ENCODE results near the gene KRTAP2-4.
"Not testable (repeated sequence)": the region's sequence is repeated elsewhere in the genome, so short reads cannot be mapped to it uniquely, and the experiment has no call there.

The KRTAP2-4 gene, protein sequence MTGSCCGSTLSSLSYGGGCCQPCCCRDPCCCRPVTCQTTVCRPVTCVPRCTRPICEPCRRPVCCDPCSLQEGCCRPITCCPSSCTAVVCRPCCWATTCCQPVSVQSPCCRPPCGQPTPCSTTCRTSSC

DNA sequence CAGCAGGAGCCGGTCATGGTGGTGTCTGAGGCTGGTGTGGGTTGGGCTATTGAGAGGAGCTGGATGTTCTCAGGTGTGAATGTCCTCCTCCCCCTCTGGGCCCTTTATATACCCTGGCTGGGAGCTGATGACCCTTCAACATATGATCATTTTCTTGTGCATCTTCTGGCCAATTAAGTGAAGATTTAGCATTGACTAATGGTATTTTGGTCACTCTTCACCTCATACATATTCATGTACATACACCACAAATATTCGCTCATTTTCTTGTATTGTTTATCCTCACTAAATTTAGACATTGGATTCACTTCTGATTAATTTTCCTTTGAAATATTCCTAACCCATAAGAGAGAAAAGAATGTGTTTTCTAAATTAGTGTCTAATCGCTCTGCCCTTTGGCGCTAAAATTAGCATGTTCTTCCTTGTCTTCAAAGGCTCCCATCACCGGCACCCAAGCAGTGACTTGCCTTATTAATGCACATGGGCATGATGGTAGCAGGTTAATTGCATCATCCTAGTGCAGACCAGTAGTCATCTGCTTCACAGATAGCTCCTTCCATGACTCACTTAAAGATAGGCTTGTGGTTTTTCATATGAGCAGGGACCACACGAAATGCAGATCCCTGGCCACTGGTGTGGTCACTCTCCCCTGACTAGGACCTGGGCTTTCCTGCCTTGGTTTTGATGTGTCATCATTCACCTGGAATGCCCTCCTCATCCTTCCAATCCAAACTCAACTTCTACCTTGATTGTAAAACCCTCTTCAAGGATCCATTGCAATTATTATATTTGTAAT lies at the start of gene KRTAP2-4:
Gene KRTAP2-4, minus strand, starts transcription at position 51 of the 796 bp plus-strand sequence. Its CDS starts 34 bp downstream, at position 17.
- no peak for DNase-seq

DNA sequence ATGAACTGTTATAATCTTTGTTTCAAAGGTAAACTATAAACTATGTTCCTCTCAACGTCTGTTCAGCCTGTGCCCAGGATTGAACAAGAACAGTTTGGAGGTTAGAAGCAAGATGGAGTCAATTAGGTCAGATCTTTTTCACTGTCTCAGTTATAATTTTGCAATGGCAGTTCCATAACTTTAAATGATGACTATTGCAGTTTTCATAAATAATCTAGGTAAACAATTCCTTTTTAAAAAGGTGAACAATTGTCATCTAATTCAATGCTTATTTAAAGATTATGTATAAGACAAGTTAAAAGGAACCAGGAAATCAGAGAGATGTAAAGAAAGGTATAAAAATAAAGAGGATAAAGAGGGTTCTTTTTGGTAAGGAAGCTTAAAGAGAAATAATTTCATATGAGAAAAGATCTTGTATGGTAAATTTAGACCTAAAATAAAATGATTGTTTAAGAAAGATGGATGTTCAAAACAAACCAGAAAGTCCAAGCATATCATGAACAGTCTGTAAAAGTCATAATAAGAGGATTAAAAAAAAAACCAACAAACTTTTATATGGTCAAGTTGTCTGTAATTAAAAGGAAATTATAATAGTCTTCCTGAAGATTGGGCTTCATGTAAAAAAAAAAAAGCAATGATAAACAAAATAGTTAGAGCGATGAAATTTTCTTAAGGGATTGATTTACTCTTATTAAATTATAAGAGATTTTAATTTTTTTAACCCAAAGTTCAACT lies 45.6 kb upstream of the KRTAP2-4 start:
- DNase-seq: no peak

DNA sequence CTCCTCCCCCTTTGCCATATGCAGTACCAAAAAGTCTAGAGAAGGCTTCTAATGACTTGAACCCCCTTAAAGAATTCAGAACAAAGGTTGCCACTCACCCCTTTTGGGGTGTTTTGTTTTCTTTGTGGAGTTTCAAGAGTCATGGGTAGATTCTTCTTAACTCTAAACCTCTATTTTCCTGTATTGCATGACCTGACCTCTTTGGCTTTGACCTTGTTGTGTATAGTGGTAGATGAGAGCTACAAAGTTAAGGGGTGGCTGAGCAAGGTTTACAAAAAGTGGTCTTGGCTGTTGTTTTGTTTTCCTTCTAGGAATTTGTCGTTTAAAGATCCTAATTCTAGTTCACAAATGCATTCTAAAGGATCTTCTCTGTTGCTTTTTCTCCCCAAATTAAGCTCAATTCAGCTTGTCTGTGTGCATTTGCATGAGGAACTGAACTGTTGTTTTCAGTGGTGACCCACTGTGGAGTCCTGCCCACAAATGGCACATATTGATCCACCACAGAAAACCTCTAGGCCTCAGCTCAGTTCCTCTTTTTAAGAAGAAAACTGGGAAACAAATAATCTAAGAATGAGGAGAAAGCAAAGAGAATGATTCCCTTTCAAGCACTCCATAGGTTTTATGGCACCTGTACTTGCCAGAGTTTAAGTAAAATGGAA lies 43.2 kb upstream of the KRTAP2-4 start:
- not testable (repeated sequence) for DNase-seq

DNA sequence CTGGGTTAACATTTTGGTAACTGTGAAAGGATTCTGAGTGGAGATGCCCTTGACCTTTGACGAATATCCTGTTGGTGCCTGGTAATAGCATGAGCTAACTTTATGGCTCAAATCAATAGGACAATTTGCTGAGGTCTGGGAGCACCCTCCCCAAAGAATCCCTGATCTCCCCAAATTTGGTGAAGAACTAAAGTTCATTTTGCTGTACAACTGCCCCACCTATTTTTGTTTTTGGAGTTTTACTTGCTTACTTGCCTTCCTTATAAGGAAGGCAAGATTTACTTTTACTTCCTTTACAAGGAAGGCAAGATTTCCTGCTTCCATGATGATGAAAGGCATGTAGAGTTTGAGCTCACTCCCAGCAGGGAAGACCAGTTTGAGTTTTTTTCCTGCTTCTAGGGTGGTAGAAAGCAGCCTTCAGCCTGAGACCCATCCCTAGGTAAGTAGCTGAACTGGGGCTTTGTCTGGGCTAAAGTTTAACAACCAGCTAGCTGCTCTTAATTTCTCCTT lies 42.3 kb upstream of the KRTAP2-4 start:
- no peak for DNase-seq

DNA sequence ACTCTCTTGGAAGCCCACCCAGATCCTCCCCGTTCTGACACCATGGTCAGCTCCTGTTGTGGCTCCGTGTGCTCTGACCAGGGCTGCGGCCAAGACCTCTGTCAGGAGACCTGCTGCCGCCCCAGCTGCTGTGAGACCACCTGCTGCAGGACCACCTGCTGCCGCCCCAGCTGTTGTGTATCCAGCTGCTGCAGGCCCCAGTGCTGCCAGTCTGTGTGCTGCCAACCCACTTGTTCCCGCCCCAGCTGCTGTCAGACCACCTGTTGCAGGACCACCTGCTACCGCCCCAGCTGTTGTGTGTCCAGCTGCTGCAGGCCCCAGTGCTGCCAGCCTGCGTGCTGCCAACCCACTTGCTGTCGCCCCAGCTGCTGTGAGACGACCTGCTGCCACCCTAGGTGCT lies 39.7 kb upstream of the KRTAP2-4 start, which contains the start of gene KRTAP4-9:
Gene KRTAP4-9, plus strand, starts transcription at position 43 of the 400 bp plus-strand sequence. Its CDS starts 0 bp downstream, at position 43.
- not testable (repeated sequence) for DNase-seq

DNA sequence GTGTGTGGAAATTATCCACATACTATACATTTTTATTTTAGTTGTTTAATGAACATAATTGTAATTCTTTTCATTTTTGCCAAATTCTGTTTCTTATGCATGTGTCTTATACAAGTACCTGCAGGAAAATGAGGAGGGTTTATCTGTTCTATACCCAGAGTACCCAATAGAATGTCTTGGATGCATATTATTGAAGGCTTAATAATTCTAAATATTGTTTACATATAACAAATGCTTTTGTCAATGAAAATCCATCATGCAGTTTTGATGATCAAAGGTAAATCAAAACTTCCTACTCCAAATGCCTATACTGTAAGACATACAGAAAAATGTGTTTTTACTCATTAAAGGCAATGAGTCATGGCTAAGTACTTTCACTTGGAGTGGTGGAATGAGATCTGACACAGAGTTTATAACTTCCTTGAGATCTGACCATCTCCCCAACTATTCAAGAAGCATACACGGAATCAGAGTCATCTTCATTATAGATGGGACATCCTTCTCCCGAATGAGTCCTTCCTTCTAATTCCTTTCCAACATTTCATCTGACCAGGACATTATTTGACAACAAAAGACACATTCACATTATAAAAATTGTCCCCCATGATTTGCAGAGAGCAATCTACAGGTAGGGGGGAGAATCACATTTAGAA lies 38.8 kb upstream of the KRTAP2-4 start:
- DNase-seq: not testable (repeated sequence)

DNA sequence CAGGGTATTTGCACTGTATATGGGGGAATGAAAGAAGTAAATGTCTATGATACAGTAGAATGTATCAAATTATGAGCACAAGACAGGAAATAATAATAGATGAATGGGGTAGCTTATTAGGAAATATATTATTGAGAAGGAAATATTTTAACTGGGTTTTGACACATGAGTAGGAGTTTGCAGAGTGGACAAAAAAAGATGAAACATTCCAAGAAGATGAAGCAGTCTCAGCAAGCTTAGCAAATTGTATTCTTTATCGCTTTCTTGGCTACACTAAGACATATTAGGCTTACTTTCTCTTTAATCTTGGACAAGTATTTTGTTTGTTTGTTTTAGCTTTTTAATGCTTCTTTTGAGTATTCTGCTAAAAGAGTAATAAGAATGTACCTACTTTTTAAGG lies 38.2 kb upstream of the KRTAP2-4 start:
- no peak for DNase-seq

DNA sequence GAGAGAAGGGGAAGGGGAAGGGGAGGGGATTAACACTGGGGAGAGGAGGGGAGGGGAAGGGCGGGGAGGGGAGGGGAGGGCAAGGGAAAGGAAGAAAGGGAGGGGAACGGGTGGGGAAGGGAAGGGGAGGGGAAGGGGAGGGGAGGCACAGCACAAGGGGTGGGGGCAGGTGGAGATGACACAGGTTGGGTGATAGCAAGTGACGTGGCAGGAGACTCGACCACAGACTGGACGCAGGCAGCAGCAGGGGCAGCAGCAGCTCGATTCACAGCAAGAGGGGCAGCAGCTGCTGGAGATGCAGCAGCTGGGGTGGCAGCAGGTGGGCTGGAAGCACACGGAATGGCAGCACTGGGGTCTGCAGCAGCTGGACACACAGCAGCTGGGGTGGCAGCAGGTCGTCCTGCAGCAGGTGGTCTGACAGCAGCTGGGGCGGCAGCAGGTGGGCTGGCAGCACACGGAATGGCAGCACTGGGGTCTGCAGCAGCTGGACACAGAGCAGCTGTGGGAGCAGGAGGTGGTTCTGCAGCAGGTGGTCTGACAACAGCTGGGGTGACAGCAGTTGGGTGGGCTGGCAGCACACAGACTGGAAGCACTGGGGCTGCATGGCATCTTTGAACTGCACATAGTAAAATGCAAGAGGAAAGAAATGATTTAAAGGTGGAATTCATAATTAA lies 36.0 kb upstream of the KRTAP2-4 start, which contains the start of gene KRTAP4-16:
Gene KRTAP4-16, minus strand, starts transcription at position 624 of the 674 bp plus-strand sequence. Its CDS starts 0 bp downstream, at position 624.
- no peak for DNase-seq

DNA sequence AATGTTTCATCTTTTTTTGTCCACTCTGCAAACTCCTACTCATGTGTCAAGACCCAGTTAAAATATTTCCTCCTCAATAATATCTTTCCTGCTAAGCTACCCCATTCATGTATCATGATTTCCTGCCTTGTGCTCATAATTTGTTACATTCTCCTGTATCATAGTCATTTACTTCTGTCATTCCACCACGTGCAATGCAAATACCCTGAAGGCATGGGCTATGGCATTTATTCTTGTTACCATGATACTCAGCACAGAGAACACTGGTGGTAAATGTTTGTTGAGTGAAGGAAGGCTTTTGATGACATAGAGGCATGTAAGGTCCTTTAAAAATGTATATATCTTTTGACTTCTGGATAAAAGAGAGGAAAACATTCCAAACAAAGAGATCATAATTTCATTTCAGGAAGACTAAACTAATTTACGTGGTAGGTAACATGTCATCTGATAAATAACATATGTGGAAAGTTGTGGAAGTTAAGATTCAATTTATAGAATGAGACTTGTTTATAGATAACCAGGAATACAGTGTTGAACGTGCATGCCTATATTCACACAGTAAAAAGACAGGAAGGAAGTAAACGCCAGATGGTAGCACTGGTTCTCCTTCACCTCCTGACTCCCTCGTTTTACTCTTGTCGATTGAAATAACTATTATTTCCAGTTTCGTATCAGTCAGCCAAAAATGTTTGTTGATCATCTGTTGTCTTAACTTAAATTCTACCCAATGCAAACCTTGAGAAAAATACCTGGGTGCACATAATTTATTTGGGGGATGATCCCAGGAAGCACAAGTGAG lies 34.2 kb upstream of the KRTAP2-4 start:
- not testable (repeated sequence) for DNase-seq

DNA sequence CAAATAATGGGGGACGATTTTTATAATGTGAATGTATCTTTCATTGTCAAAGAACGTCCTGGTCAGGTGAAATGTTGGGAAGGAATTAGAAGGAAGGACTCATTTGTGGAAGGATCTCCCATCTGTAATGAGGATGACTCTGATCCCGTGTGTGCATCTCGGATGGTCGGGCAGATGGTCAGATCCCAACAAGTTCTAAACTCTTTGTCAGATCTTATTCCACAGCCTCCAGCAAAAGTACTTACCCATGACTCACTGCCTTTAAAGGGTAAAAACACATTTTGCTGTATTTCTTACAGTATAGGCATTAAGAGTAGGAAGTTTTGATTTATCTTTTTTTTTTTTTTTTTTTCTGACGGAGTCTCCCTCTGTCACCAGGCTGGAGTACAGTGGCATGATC lies 32.8 kb upstream of the KRTAP2-4 start:
- no peak for DNase-seq

DNA sequence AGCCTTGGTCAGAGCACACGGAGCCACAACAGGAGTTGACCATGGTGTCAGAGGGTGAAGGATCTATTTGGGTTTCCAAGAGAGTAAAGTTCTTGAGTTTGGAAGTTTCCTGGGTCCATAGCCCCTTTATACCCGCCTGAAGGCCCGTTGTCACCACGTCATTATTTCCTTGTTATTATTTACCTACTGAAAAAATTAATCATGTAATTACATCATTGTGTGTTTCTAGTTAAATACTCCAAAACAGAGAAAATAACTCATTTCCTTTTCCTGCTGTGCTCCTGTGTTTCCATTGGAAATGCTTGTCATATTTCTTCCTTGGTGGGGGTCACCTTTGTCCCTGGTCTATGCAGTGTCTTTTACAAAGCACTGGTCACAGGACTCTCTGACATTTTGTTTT lies 32.4 kb upstream of the KRTAP2-4 start, which contains the start of gene KRTAP4-8:
Gene KRTAP4-8, minus strand, starts transcription at position 101 of the 400 bp plus-strand sequence. Its CDS starts 58 bp downstream, at position 43.
- DNase-seq: no peak

DNA sequence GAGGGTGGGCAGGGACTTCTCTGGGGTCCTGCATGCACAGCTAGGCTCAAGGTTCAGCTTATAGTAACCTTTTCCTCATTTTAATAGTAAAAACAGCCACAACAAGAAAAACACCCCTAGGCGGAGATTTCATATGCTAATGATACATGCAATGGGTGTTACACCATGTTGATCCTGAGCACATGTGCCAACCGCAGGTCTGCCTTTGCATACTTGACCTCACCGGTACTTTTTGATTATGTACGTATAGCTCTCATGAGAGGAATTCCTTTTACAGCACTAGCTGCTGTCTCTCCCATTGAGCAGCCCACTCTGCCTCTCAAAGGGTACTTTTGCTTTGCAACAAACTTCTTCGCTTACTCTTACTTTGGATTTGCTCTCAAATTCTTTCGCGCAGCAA lies 30.4 kb upstream of the KRTAP2-4 start:
- no peak for DNase-seq

DNA sequence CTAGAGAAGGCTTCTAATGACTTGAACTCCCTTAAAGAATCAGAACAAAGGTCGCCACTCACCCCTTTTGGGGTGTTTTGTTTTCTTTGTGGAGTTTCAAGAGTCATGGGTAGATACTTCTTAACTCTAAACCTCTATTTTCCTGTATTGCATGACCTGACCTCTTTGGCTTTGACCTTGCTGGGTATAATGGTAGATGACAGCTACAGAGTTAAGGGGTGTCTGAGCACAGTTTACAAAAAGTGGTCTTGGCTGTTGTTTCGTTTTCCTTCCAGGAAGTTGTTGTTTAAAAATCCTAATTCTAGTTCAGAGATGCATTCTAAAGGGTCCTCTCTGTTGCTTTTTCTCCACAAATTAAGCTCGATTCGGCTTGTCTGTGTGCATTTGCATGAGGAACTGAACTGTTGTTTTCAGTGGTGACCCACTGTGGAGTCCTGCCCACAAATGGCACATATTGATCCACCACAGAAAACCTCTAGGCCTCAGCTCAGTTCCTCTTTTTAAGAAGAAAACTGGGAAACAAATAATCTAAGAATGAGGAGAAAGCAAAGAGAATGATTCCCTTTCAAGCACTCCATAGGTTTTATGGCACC lies 23.2 kb upstream of the KRTAP2-4 start:
- not testable (repeated sequence) for DNase-seq

DNA sequence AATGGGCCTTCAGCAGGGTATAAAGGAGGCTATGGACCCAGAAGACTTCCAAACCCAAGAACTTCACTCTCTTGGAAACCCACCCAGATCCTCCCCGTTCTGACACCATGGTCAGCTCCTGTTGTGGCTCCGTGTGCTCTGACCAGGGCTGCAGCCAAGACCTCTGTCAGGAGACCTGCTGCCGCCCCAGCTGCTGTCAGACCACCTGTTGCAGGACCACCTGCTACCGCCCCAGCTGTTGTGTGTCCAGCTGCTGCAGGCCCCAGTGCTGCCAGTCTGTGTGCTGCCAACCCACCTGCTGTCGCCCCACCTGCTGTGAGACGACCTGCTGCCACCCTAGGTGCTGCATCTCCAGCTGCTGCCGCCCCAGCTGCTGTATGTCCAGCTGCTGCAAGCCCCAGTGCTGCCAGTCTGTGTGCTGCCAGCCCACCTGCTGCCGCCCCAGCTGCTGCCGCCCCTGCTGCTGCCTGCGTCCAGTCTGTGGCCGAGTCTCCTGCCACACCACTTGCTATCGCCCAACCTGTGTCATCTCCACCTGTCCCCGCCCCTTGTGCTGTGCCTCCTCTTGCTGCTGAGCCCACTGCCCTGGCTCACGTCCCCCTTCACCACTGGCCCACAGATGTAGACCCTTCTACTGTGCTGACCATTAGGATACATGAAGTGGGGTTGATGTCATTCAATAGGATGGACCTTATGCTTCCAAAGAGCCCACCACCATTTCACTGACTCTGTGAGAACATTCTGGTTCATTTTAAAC lies 18.6 kb upstream of the KRTAP2-4 start, which contains the start of gene KRTAP4-7:
Gene KRTAP4-7, plus strand, starts transcription at position 51 of the 757 bp plus-strand sequence. Its CDS starts 57 bp downstream, at position 108.
- DNase-seq: not testable (repeated sequence)

DNA sequence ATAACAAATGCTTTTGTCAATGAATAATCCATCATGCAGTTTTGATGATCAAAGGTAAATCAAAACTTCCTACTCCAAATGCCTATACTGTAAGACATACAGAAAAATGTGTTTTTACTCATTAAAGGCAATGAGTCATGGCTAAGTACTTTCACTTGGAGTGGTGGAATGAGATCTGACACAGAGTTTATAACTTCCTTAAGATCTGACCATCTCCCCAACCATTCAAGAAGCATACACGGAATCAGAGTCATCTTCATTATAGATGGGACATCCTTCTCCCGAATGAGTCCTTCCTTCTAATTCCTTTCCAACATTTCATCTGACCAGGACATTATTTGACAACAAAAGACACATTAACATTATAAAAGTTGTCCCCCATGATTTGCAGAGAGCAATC lies 17.7 kb upstream of the KRTAP2-4 start:
- not testable (repeated sequence) for DNase-seq

DNA sequence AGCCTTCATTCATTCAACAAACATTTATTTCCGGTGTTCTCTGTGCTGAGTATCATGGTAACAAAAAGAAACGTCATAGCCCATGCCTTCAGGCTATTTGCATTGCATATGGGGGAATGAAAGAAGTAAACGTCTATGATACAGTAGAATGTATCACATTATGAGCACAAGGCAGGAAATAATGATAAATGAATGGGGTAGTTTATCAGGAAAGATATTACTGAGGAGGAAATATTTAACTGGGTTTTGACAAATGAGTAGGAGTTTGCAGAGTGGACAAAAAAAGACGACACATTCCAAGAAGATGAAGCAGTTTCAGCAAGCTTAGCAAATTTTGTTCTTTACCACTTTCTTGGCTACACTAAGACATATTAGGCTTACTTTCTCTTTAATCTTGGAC lies 16.9 kb upstream of the KRTAP2-4 start:
- DNase-seq: no peak

DNA sequence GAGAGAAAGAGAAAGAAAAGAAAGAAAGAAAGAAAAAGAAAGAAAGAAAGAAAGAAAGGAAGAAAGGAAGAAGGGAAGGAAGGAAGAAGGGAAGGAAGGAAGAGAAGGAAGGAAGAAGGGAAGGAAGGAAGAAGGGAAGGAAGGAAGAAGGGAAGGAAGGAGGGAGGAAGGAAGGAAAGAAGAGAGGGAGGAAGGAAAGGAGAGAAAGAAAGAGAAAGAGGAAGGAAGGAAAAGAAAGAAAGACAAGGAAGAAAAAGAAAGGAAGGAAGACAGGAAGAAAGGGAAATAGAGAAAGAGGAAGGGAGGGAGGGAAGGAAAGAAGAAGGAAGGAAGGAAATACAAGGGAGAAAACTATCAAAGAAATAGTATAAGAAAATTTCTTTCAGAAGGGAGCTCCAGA lies 11.1 kb upstream of the KRTAP2-4 start:
- DNase-seq: no peak

DNA sequence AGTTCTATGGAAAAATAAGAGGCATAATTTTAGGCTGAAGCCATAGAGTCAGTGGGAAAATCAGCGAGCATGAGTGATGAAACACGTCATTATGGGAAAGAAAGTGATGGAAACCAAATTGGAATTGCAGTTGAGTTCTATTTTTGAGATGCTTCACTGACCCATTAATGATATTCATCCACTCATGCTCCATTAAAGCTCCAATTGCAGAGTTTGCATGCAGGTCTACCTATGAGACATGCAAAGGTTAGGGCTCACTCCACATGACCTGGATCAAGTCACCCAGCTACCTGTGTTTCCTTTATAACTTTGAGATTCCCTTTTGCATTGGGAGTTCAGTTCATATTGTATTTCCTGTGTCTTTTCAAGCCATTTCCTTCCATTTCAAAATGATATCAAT lies 8.0 kb upstream of the KRTAP2-4 start:
- DNase-seq: no peak
